SU-DHL-6 (cell line): ENCODE data around the gene ADAMTS15.

ENCODE experiments used
- CTCF ChIP-seq: fragments of 200-600 bp; sonication (generic); IDR thresholded peaks from one replicate; pipeline ENCODE4 v1.5.1; 2017; ENCODE audit warnings: antibody characterized with exemption, mild to moderate bottlenecking, low read length, moderate library complexity; ENCODE audit not compliant: insufficient read depth, poor library complexity, severe bottlenecking
- EZH2phosphoT487 ChIP-seq: fragments of 200-600 bp; sonication (generic), shearing (Covaris generic); conservative IDR thresholded peaks from 2 replicates; pipeline ENCODE4 v1.6.1; 2018; ENCODE audit warnings: mild to moderate bottlenecking, antibody characterized with exemption, low read length, moderate library complexity, mixed read lengths

- no peak for TF ChIP-seq CTCF
- no peak for TF ChIP-seq EZH2phosphoT487
Observed at GRCh38 chr11:130424613-130425140, 23.8 kb upstream of the ADAMTS15 start.
